Body of pancreas (tissue), 4 donors: ENCODE results near the gene SLC12A5. TPM values are rescaled to one million over a fixed set of nuclear protein-coding genes. Genes with fewer than 3 reads are reported as not detected.
A peak's percentile ranks its signal among the peaks of the same experiment; 100 is the strongest.

Source experiments
- ATAC-seq: fragments of 150-250 bp; one replicate; pipeline ENCODE4 v1.9.1; 2016
- DNase-seq, 4 donors: peaks; one replicate each; pipeline ENCODE4 v3.0.0-alpha.2; 2019
- H3K27ac ChIP-seq, 4 donors: fragments of 200-600 bp; sonication (generic); 1 replicate in 3 of 4; 2 replicates in 1 of 4; pipeline versions ENCODE4 v1.5.1 to v1.6.1; 2016 to 2019; ENCODE audit warnings: mild to moderate bottlenecking in 1 of 4, mixed read lengths in 1 of 4, moderate library complexity in 1 of 4
- H3K27me3 ChIP-seq, 2 donors: fragments of 200-600 bp; sonication (generic); one replicate each; pipeline ENCODE4 v1.6.0; 2016; ENCODE audit warnings: mild to moderate bottlenecking in 1 of 2
- H3K36me3 ChIP-seq, 2 donors: fragments of 200-600 bp; sonication (generic); replicated peaks in 1 of 2; 2 replicates each; pipeline ENCODE4 v1.5.1; 2016; ENCODE audit warnings: low read depth in 2 of 2; ENCODE audit not compliant: insufficient read depth in 1 of 2
- H3K4me1 ChIP-seq: fragments of 200-600 bp; sonication (generic); one replicate; pipeline ENCODE4 v1.6.0; 2016
- H3K4me3 ChIP-seq, 2 donors: fragments of 200-600 bp; sonication (generic); 1 replicate in 1 of 2; 2 replicates in 1 of 2; pipeline ENCODE4 v1.5.1; 2016 to 2019
- H3K9me3 ChIP-seq, 3 donors: fragments of 200-600 bp; sonication (generic); 1 replicate in 2 of 3; 2 replicates in 1 of 3; pipeline ENCODE4 v1.5.1; 2016
- CTCF ChIP-seq, 7 experiments: fragments of 450-650 bp in 4 of 7; fragments of 200-600 bp in 3 of 7; sonication (generic) in 3 of 7; IDR thresholded peaks; one replicate each; pipeline ENCODE4 v1.5.1; 2016 to 2019; ENCODE audit warnings: antibody characterized with exemption in 7 of 7
- POLR2A ChIP-seq, 3 donors: fragments of 450-650 bp; IDR thresholded peaks; one replicate each; pipeline ENCODE4 v1.6.1; 2016; ENCODE audit warnings: antibody characterized with exemption in 3 of 3, mild to moderate bottlenecking in 2 of 3
- WGBS, 2 donors: methylation state at CpG; one replicate each; pipeline ENCODE4 v1.1.5; 2017; 5-methylcytosine and 5-hydroxymethylcytosine counted together
- intact Hi-C: fragments of 100-400 bp; cut with DNase I; formaldehyde crosslinking; loops from one replicate; pipeline ENCODE4 v1.15.1; 2023
- total RNA-seq, 2 donors: library from RNA; depleted of rRNA; stranded (reverse); fragments of >200 nt; gene quantifications; one replicate each; pipeline ENCODE4 v1.1.0, GENCODE V29; 2016

The SLC12A5 gene
- total RNA-seq, 2 donors from 2014 or later: not detected

- 36 to 44% methylated on average over 4 to 6 of the region's 6 CpGs for whole genome bisulfite sequencing, 2 donors
These were observed 25.6 kb downstream of the SLC12A5 start for GRCh38 chr20:46054606-46055005.

GRCh38 chr20:46055269-46055668, 26.3 kb downstream of the SLC12A5 start:
- no peak for ATAC-seq
- no peak overlapping the region for H3K4me3 ChIP-seq
- no peaks in the 10 kb centered on the region for H3K36me3 ChIP-seq
- no peaks in the 10 kb centered on the region for H3K27me3 ChIP-seq
- no peak for DNase-seq
- no peak overlapping the region for H3K27ac ChIP-seq
- H3K9me3 ChIP-seq: no peaks in the 10 kb centered on the region
- intact Hi-C loops: no loop called here
- H3K4me1 ChIP-seq: peaks cover 19% of the 10 kb centered on the region
- TF ChIP-seq CTCF (IDR thresholded peaks at IDR 0.05) (no peak), POLR2A (IDR thresholded peaks at IDR 0.05) (no peak)
- 13 to 20% methylated on average over 1 of the region's 1 CpG for WGBS, 2 donors

More at GRCh38 chr20:46054606-46055005, 25.6 kb downstream of the SLC12A5 start:
- peaks cover 19% of the 10 kb centered on the region for H3K4me1 ChIP-seq
- DNase-seq: no peak
- intact Hi-C loops: no loop called here
- H3K27ac ChIP-seq: no peak overlapping the region
- no peaks in the 10 kb centered on the region for H3K36me3 ChIP-seq
- TF ChIP-seq POLR2A (IDR thresholded peaks at IDR 0.05): no peak
- no peak for TF ChIP-seq CTCF (IDR thresholded peaks at IDR 0.05)
- no peaks in the 10 kb centered on the region for H3K27me3 ChIP-seq
- H3K9me3 ChIP-seq: no peaks in the 10 kb centered on the region
- no peak for ATAC-seq
- no peak overlapping the region for H3K4me3 ChIP-seq

- ATAC-seq: no peak
- peaks cover 27% of the 10 kb centered on the region for H3K4me1 ChIP-seq
- no peak overlapping the region for H3K4me3 ChIP-seq
- intact Hi-C loops: no loop called here
- H3K27ac ChIP-seq: no peak overlapping the region
- H3K36me3 ChIP-seq: no peaks in the 10 kb centered on the region
- TF ChIP-seq CTCF (IDR thresholded peaks at IDR 0.05) (no peak), POLR2A (IDR thresholded peaks at IDR 0.05) (no peak)
- H3K27me3 ChIP-seq: no peaks in the 10 kb centered on the region
- no peak for DNase-seq
- H3K9me3 ChIP-seq: no peaks in the 10 kb centered on the region
- WGBS, 2 donors: 77 to 81% methylated on average over 14 to 15 of the region's 15 CpGs
These were observed 27.2 kb downstream of the SLC12A5 start for GRCh38 chr20:46056027-46056833.

GRCh38 chr20:46056970-46057855, 28.2 kb downstream of the SLC12A5 start:
- intact Hi-C loops: no loop called here
- Histone ChIP-seq H3K4me1 (peaks cover 32% of the 10 kb centered on the region), H3K27ac (no peak overlapping the region), H3K27me3 (no peaks in the 10 kb centered on the region), H3K36me3 (peaks cover under 1 to 3% of the 10 kb centered on the region in 2 donors), H3K4me3 (no peak overlapping the region), H3K9me3 (no peaks in the 10 kb centered on the region)
- 26 to 49% methylated on average over 30 to 60 of the region's 65 CpGs for WGBS, 2 donors
- peak in 2 of 4 donors; percentile 25 to 31 for DNase-seq
- no peak for ATAC-seq
- TF ChIP-seq CTCF (IDR thresholded peaks at IDR 0.05) (no peak), POLR2A (IDR thresholded peaks at IDR 0.05) (no peak)
